HT1080 (cell line): ENCODE measurements around the gene OIT3. TPM values are rescaled to one million over a fixed set of nuclear protein-coding genes. Genes with fewer than 3 reads are reported as not detected.
"Not testable (repeated sequence)": the region's sequence is repeated elsewhere in the genome, so short reads cannot be mapped to it uniquely, and the experiment has no call there.

Experiments used
- DNase-seq: peaks from one replicate; pipeline ENCODE4 v3.0.0-alpha.2; 2015; ENCODE audit warnings: low read depth
- total RNA-seq: library from RNA; depleted of rRNA; stranded (reverse); fragments of >200 nt; shearing (Covaris generic); gene quantifications from 2 replicates; pipeline ENCODE4 v1.2.3, GENCODE V29; 2014

Gene OIT3
- total RNA-seq, 1 experiment from 2014 or later, result not detected

GRCh38 chr10:72899545-72899944, 6.0 kb downstream of the OIT3 start:
- DNase-seq, result no peak

GRCh38 chr10:72903941-72904446, 10.5 kb downstream of the OIT3 start:
- DNase-seq, result not testable (repeated sequence)

- DNase-seq, result no peak
Measured at GRCh38 chr10:72904806-72905205, 11.3 kb downstream of the OIT3 start.

- DNase-seq, result peak; percentile 16
Measured at GRCh38 chr10:72906446-72906845, 12.9 kb downstream of the OIT3 start.

GRCh38 chr10:72910705-72911104, 17.2 kb downstream of the OIT3 start:
- DNase-seq, result no peak

- DNase-seq, result no peak
Measured at GRCh38 chr10:72911758-72912157, 18.2 kb downstream of the OIT3 start.

GRCh38 chr10:72912736-72913135, 19.2 kb downstream of the OIT3 start:
- DNase-seq, result no peak

- DNase-seq, result no peak
Measured at GRCh38 chr10:72913287-72913686, 19.7 kb downstream of the OIT3 start.

GRCh38 chr10:72917201-72917600, 23.7 kb downstream of the OIT3 start:
- not testable (repeated sequence) for DNase-seq

- DNase-seq, result not testable (repeated sequence)
Measured at GRCh38 chr10:72917803-72918332, 24.3 kb downstream of the OIT3 start.

GRCh38 chr10:72918352-72918751, 24.8 kb downstream of the OIT3 start:
- DNase-seq, result no peak

- not testable (repeated sequence) for DNase-seq
Measured at GRCh38 chr10:72921147-72921683, 27.7 kb downstream of the OIT3 start.

- DNase-seq, result no peak
Measured at GRCh38 chr10:72924351-72924750, 30.8 kb downstream of the OIT3 start.

GRCh38 chr10:72925951-72926465, 32.5 kb downstream of the OIT3 start:
- no peak for DNase-seq

- no peak for DNase-seq
Measured at GRCh38 chr10:72927485-72927884, 33.9 kb downstream of the OIT3 start.

GRCh38 chr10:72928798-72929197, 35.3 kb downstream of the OIT3 start:
- no peak for DNase-seq

- DNase-seq, result no peak
Measured at GRCh38 chr10:72930276-72930675, 36.7 kb downstream of the OIT3 start.

GRCh38 chr10:72932259-72933015, 38.9 kb downstream of the OIT3 start:
- DNase-seq, result no peak

GRCh38 chr10:72935361-72935760, 41.8 kb downstream of the OIT3 start:
- peak; percentile 57 for DNase-seq

- DNase-seq, result no peak
Measured at GRCh38 chr10:72943498-72944234, 50.1 kb downstream of the OIT3 start.

- no peak for DNase-seq
Measured at GRCh38 chr10:72946963-72947362, 53.4 kb downstream of the OIT3 start.

- no peak for DNase-seq
Measured at GRCh38 chr10:72948762-72949161, 55.2 kb downstream of the OIT3 start.
